HEK293 (cell line): Measurements from ENCODE around the gene CA12.

ENCODE experiments used
- CTCF ChIA-PET: fragments of 350-600 bp; formaldehyde crosslinking; extraction: SDS; loops from one replicate; lab custom pipeline; 2021; ENCODE audit warnings: antibody characterized with exemption; lab: Yijun Ruan, JAX
- POLR2A ChIA-PET: fragments of 300-600 bp; formaldehyde crosslinking; extraction: SDS; loops from one replicate; lab custom pipeline; 2020; ENCODE audit warnings: antibody characterized with exemption, inconsistent platforms; lab: Yijun Ruan, JAX
- H3K27ac ChIP-seq: fragments of 200-500 bp; sonication (Bioruptor generic); 2 replicates; pipeline ENCODE4 v1.5.1; 2014; ENCODE audit warnings: low read depth, low read length, control low read depth, inconsistent platforms; ENCODE audit errors: extremely low read depth
- H3K36me3 ChIP-seq, 2 experiments: fragments of 200-500 bp in 1 of 2; sonication (Bioruptor generic) in 1 of 2; 1 replicate in 1 of 2; 2 replicates in 1 of 2; pipeline ENCODE4 v1.5.1; 2014 to 2017; ENCODE audit warnings: inconsistent platforms in 2 of 2, low read length in 2 of 2; ENCODE audit not compliant: control insufficient read depth in 2 of 2, insufficient read depth in 1 of 2
- H3K4me1 ChIP-seq: fragments of 200-500 bp; sonication (Bioruptor generic); 2 replicates; pipeline ENCODE4 v1.5.1; 2014; ENCODE audit warnings: mild to moderate bottlenecking, low read length, inconsistent platforms; ENCODE audit not compliant: control insufficient read depth, insufficient read depth
- H3K4me3 ChIP-seq: 2 replicates; pipeline ENCODE4 v1.5.1; 2011; ENCODE audit warnings: low read depth, mild to moderate bottlenecking, control low read depth, low read length, moderate library complexity
- H3K9me3 ChIP-seq: fragments of 200-500 bp; sonication (Bioruptor generic); 2 replicates; pipeline ENCODE4 v1.5.1; 2014; ENCODE audit warnings: low read depth, low read length, inconsistent platforms; ENCODE audit not compliant: control insufficient read depth, insufficient read depth
- GLIS1 ChIP-seq: fragments of 450-650 bp; formaldehyde crosslinking; IDR thresholded peaks from 2 replicates; pipeline ENCODE4 v1.5.1; 2016; ENCODE audit warnings: missing biosample characterization, missing genetic modification characterization
- KLF1 ChIP-seq: fragments of 450-650 bp; formaldehyde crosslinking; IDR thresholded peaks from 2 replicates; pipeline ENCODE4 v1.5.1; 2016; ENCODE audit warnings: missing biosample characterization, missing genetic modification characterization
- MYNN ChIP-seq: fragments of 450-650 bp; formaldehyde crosslinking; IDR thresholded peaks from 2 replicates; pipeline ENCODE4 v1.5.1; 2016; ENCODE audit warnings: missing biosample characterization, missing genetic modification characterization, borderline replicate concordance
- ZNF114 ChIP-seq: fragments of 450-650 bp; formaldehyde crosslinking; IDR thresholded peaks from 2 replicates; pipeline ENCODE4 v1.5.0; 2017; ENCODE audit warnings: missing biosample characterization, missing genetic modification characterization
- ZNF311 ChIP-seq: fragments of 450-650 bp; formaldehyde crosslinking; IDR thresholded peaks from 2 replicates; pipeline ENCODE4 v1.5.1; 2017; ENCODE audit warnings: missing biosample characterization, missing genetic modification characterization, borderline replicate concordance
- ZNF335 ChIP-seq: fragments of 450-650 bp; formaldehyde crosslinking; conservative IDR thresholded peaks from 2 replicates; pipeline ENCODE4 v1.5.1; 2016; ENCODE audit warnings: missing biosample characterization, missing genetic modification characterization
- ZNF423 ChIP-seq: fragments of 450-650 bp; formaldehyde crosslinking; IDR thresholded peaks from 2 replicates; pipeline ENCODE4 v1.5.1; 2016; ENCODE audit warnings: missing biosample characterization, missing genetic modification characterization
- ZNF571 ChIP-seq: fragments of 450-650 bp; formaldehyde crosslinking; IDR thresholded peaks from 2 replicates; pipeline ENCODE4 v1.5.0; 2017; ENCODE audit warnings: missing biosample characterization, missing genetic modification characterization
- ZNF623 ChIP-seq: fragments of 450-650 bp; formaldehyde crosslinking; IDR thresholded peaks from 2 replicates; pipeline ENCODE4 v1.5.1; 2016; ENCODE audit warnings: missing biosample characterization, missing genetic modification characterization
- ZNF664 ChIP-seq: fragments of 450-650 bp; formaldehyde crosslinking; IDR thresholded peaks from 2 replicates; pipeline ENCODE4 v1.5.1; 2016; ENCODE audit warnings: missing biosample characterization, missing genetic modification characterization
- ZNF830 ChIP-seq: fragments of 450-650 bp; IDR thresholded peaks from 2 replicates; pipeline ENCODE4 v1.5.0; 2018; ENCODE audit warnings: missing biosample characterization, missing genetic modification characterization, low read depth, mild to moderate bottlenecking, moderate library complexity
- TF ChIP-seq, protein P1 (sequence below): fragments of 450-650 bp; formaldehyde crosslinking; IDR thresholded peaks from 2 replicates; pipeline ENCODE4 v1.5.1; 2016; ENCODE audit warnings: missing biosample characterization, missing genetic modification characterization
- TF ChIP-seq, protein P2 (sequence below): fragments of 450-650 bp; formaldehyde crosslinking; IDR thresholded peaks from 2 replicates; pipeline ENCODE4 v1.5.1; 2017; ENCODE audit warnings: missing biosample characterization, missing genetic modification characterization
- TF ChIP-seq, protein P3 (sequence below): fragments of 450-650 bp; formaldehyde crosslinking; IDR thresholded peaks from 2 replicates; pipeline ENCODE4 v1.5.1; 2016; ENCODE audit warnings: missing biosample characterization, missing genetic modification characterization
- TF ChIP-seq, protein P4 (sequence below): fragments of 450-650 bp; formaldehyde crosslinking; IDR thresholded peaks from 2 replicates; pipeline ENCODE4 v1.5.1; 2016; ENCODE audit warnings: missing biosample characterization, missing genetic modification characterization
- TF ChIP-seq, protein P5 (sequence below): fragments of 450-650 bp; formaldehyde crosslinking; IDR thresholded peaks from 2 replicates; pipeline ENCODE4 v1.5.1; 2017; ENCODE audit warnings: missing biosample characterization, mild to moderate bottlenecking, missing genetic modification characterization, moderate library complexity

CA12 gene

DNA sequence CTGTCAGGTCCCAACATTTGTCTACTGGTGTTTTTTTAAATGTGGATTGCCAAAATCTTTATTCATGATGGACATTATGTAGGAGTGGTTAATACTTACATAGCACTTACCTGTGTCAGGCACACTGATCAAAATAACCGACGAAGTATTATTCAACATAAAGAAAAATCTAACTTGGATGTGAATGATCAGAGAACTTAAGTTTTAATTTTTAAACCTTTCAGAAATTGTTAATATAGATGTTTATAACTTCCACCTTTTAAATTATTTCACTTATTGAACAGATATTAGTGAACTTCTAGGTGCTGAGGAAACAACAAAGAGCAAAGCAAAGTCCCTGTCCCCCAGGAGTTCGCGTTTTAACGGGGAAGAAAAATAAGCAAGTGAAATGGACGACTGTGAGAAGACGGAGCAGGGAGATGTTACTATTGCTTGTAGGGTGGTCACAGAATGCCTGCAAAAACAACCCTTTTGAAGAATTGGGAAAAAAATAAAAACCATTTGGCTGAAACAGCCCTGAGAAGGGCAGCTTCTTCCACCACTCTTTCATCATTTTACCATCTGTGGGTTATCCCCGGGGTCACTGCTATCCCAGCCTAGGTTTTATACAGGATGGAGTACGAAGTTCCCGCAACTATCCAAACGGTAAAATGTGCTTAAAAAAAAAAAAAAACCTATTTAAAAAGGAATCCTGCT is 105.2 kb downstream of the CA12 start:
- H3K4me3 ChIP-seq, result peak overlapping the region; percentile 51
- POLR2A ChIA-PET, result interaction anchor here (0.7 to 1.5 kb wide), 2 partner anchors 119 to 491 kb away, joined by 3 to 9 read pairs; partner anchors contain the start of gene RPS27L
- H3K4me1 ChIP-seq, result no peaks in the 10 kb centered on the region; the same call in 1 of the 2 replicates
- peak overlapping the region; percentile 66; the same call in 1 of the 2 replicates for H3K27ac ChIP-seq
- TF ChIP-seq GLIS1 (no peak), KLF1 (no peak), ZNF311 (no peak), ZNF114 (tag by site-specific recombination) (no peak), ZNF335 (tag by site-specific recombination) (peak; percentile 95)
- TF ChIP-seq, protein P1, sequence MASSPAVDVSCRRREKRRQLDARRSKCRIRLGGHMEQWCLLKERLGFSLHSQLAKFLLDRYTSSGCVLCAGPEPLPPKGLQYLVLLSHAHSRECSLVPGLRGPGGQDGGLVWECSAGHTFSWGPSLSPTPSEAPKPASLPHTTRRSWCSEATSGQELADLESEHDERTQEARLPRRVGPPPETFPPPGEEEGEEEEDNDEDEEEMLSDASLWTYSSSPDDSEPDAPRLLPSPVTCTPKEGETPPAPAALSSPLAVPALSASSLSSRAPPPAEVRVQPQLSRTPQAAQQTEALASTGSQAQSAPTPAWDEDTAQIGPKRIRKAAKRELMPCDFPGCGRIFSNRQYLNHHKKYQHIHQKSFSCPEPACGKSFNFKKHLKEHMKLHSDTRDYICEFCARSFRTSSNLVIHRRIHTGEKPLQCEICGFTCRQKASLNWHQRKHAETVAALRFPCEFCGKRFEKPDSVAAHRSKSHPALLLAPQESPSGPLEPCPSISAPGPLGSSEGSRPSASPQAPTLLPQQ, result no peak
- TF ChIP-seq, protein P2, sequence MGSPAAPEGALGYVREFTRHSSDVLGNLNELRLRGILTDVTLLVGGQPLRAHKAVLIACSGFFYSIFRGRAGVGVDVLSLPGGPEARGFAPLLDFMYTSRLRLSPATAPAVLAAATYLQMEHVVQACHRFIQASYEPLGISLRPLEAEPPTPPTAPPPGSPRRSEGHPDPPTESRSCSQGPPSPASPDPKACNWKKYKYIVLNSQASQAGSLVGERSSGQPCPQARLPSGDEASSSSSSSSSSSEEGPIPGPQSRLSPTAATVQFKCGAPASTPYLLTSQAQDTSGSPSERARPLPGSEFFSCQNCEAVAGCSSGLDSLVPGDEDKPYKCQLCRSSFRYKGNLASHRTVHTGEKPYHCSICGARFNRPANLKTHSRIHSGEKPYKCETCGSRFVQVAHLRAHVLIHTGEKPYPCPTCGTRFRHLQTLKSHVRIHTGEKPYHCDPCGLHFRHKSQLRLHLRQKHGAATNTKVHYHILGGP (tag by site-specific recombination), result no peak
- TF ChIP-seq, protein P3, sequence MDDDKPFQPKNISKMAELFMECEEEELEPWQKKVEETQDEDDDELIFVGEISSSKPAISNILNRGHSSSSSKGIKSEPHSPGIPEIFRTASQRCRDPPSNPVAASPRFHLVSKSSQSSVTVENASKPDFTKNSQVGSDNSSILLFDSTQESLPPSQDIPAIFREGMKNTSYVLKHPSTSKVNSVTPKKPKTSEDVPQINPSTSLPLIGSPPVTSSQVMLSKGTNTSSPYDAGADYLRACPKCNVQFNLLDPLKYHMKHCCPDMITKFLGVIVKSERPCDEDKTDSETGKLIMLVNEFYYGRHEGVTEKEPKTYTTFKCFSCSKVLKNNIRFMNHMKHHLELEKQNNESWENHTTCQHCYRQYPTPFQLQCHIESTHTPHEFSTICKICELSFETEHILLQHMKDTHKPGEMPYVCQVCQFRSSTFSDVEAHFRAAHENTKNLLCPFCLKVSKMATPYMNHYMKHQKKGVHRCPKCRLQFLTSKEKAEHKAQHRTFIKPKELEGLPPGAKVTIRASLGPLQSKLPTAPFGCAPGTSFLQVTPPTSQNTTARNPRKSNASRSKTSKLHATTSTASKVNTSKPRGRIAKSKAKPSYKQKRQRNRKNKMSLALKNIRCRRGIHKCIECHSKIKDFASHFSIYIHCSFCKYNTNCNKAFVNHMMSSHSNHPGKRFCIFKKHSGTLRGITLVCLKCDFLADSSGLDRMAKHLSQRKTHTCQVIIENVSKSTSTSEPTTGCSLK (tag by site-specific recombination), result no peak
- TF ChIP-seq, all 188 proteins: peak for 1
- CTCF ChIA-PET, result interaction anchor here (0.7 to 1.1 kb wide), 2 partner anchors 13 to 129 kb away, joined by 3 to 7 read pairs; no protein-coding TSS in a partner anchor
- H3K36me3 ChIP-seq, result 0 out of 3 replicates have a peak, but pooled peaks cover 0 to 4% of the 10 kb centered on the region in 2 experiments
- H3K9me3 ChIP-seq, result no peaks in the 10 kb centered on the region

DNA sequence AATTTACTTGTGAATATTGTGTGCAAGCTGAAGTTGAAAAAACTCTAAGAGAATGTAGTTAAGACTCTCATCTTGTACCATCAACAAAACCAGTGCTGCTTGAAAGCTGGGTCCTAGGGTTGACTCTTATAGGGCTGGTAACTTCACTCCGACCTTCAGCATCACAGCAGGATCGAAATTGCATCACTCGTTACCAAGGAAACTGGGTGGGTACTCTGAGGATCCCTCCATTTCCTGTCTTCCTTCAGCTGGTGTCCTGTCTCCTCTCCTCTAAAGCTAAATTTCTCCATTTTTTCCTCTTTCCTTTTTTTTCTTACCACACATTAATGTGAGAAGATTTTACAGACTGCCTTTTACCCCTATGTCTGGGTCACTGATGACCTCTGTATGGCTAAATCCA is 107.2 kb downstream of the CA12 start:
- H3K4me1 ChIP-seq, result no peaks in the 10 kb centered on the region; the same call in 1 of the 2 replicates
- H3K4me3 ChIP-seq, result no peak overlapping the region
- CTCF ChIA-PET, result interaction anchor here (0.5 kb wide), 1 partner anchor 70 kb away, joined by 3 read pairs; no protein-coding TSS in a partner anchor
- H3K9me3 ChIP-seq, result no peaks in the 10 kb centered on the region
- no peak overlapping the region for H3K27ac ChIP-seq
- TF ChIP-seq, protein P4, sequence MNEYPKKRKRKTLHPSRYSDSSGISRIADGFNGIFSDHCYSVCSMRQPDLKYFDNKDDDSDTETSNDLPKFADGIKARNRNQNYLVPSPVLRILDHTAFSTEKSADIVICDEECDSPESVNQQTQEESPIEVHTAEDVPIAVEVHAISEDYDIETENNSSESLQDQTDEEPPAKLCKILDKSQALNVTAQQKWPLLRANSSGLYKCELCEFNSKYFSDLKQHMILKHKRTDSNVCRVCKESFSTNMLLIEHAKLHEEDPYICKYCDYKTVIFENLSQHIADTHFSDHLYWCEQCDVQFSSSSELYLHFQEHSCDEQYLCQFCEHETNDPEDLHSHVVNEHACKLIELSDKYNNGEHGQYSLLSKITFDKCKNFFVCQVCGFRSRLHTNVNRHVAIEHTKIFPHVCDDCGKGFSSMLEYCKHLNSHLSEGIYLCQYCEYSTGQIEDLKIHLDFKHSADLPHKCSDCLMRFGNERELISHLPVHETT (tag by site-specific recombination), result no peak
- TF ChIP-seq ZNF623 (tag by site-specific recombination), result no peak
- no peak for TF ChIP-seq ZNF423
- TF ChIP-seq ZNF830, result no peak
- no peak for TF ChIP-seq ZNF664 (tag by site-specific recombination)
- TF ChIP-seq, protein P5, sequence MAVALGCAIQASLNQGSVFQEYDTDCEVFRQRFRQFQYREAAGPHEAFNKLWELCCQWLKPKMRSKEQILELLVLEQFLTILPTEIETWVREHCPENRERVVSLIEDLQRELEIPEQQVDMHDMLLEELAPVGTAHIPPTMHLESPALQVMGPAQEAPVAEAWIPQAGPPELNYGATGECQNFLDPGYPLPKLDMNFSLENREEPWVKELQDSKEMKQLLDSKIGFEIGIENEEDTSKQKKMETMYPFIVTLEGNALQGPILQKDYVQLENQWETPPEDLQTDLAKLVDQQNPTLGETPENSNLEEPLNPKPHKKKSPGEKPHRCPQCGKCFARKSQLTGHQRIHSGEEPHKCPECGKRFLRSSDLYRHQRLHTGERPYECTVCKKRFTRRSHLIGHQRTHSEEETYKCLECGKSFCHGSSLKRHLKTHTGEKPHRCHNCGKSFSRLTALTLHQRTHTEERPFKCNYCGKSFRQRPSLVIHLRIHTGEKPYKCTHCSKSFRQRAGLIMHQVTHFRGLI, result no peak
- no peak for TF ChIP-seq ZNF571 (tag by site-specific recombination)
- TF ChIP-seq, protein P1, result no peak
- TF ChIP-seq MYNN (tag by site-specific recombination), result no peak
- no peaks in the 10 kb centered on the region for H3K36me3 ChIP-seq
- POLR2A ChIA-PET, result no interaction called here
